SK-N-SH (cell line): ENCODE data around the gene TAS2R13.

Experiments
- EP300 ChIP-seq, 2 experiments: IDR thresholded peaks; 2 replicates each; pipeline versions ENCODE4 v1.4.0 to v1.6.1; 2012; ENCODE audit warnings: borderline replicate concordance in 1 of 2, low read depth in 1 of 2, low read length in 1 of 2
- EZH2phosphoT487 ChIP-seq: fragments of 200-600 bp; sonication (generic); IDR thresholded peaks from 2 replicates; pipeline ENCODE4 v1.6.1; 2017; ENCODE audit warnings: low read depth, mixed run types, mild to moderate bottlenecking, antibody characterized with exemption, moderate library complexity, borderline replicate concordance
- JUND ChIP-seq: IDR thresholded peaks from 2 replicates; pipeline ENCODE4 v1.4.0; 2012
- MXI1 ChIP-seq: IDR thresholded peaks from 2 replicates; pipeline ENCODE4 v1.6.1; 2012; ENCODE audit warnings: mild to moderate bottlenecking, low read depth, low read length, improper control_type of control experiment
- NFIC ChIP-seq: IDR thresholded peaks from 2 replicates; pipeline ENCODE4 v1.4.0; 2012; ENCODE audit warnings: borderline replicate concordance
- POLR2AphosphoS5 ChIP-seq: IDR thresholded peaks from 2 replicates; pipeline ENCODE4 v1.6.1; 2012; ENCODE audit warnings: low read depth, low read length
- RAD21 ChIP-seq: IDR thresholded peaks from 2 replicates; pipeline ENCODE4 v1.6.1; 2012; ENCODE audit warnings: mild to moderate bottlenecking, low read length
- SMC3 ChIP-seq: IDR thresholded peaks from 2 replicates; pipeline ENCODE4 v1.6.1; 2012; ENCODE audit warnings: low read depth, low read length, improper control_type of control experiment
- TAF1 ChIP-seq: IDR thresholded peaks from 2 replicates; pipeline ENCODE4 v1.6.1; 2012; ENCODE audit warnings: low read depth, mild to moderate bottlenecking, low read length, moderate library complexity, borderline replicate concordance
- TF ChIP-seq, protein P1 (sequence below): fragments of 200-600 bp; sonication (generic); IDR thresholded peaks from 2 replicates; pipeline ENCODE4 v1.6.1; 2017; ENCODE audit warnings: antibody characterized with exemption, mild to moderate bottlenecking, moderate library complexity
- TF ChIP-seq, protein P2 (sequence below): IDR thresholded peaks from 2 replicates; pipeline ENCODE4 v1.4.0; 2012; ENCODE audit warnings: low read depth
- TF ChIP-seq, protein P3 (sequence below): IDR thresholded peaks from 2 replicates; pipeline ENCODE4 v1.6.1; 2012; ENCODE audit warnings: mild to moderate bottlenecking, low read depth, low read length, moderate library complexity

DNA sequence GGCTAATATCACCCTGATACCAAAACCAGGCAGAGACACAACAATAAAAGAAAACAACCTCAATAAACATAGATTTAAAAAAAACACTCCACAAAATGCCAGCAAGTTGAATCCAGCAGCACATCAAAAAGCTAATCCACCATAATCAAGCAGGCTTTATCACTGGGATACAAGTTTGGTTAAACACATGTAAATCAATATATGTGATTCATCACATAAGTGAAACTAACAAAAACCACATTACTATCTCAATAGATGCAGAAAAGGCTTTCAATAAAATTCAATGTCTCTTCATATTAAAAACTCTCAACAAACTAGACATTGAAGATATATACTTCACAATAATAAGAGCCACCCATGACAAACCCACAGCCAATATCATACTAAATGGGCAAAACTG lies 46.7 kb upstream of the TAS2R13 start:
- TF ChIP-seq, protein P1, sequence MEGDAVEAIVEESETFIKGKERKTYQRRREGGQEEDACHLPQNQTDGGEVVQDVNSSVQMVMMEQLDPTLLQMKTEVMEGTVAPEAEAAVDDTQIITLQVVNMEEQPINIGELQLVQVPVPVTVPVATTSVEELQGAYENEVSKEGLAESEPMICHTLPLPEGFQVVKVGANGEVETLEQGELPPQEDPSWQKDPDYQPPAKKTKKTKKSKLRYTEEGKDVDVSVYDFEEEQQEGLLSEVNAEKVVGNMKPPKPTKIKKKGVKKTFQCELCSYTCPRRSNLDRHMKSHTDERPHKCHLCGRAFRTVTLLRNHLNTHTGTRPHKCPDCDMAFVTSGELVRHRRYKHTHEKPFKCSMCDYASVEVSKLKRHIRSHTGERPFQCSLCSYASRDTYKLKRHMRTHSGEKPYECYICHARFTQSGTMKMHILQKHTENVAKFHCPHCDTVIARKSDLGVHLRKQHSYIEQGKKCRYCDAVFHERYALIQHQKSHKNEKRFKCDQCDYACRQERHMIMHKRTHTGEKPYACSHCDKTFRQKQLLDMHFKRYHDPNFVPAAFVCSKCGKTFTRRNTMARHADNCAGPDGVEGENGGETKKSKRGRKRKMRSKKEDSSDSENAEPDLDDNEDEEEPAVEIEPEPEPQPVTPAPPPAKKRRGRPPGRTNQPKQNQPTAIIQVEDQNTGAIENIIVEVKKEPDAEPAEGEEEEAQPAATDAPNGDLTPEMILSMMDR, result no peak
- TF ChIP-seq, protein P2, sequence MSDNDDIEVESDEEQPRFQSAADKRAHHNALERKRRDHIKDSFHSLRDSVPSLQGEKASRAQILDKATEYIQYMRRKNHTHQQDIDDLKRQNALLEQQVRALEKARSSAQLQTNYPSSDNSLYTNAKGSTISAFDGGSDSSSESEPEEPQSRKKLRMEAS, result no peak
- TF ChIP-seq MXI1 (no peak), RAD21 (no peak), EP300 (IDR thresholded peaks at IDR 0.05; ENCODE audit: borderline replicate concordance in 1 of 2, low read depth in 1 of 2, low read length in 1 of 2) (no peak), POLR2AphosphoS5 (no peak), EZH2phosphoT487 (no peak), JUND (no peak), TAF1 (no peak), NFIC (no peak), SMC3 (no peak)
- TF ChIP-seq, protein P3, sequence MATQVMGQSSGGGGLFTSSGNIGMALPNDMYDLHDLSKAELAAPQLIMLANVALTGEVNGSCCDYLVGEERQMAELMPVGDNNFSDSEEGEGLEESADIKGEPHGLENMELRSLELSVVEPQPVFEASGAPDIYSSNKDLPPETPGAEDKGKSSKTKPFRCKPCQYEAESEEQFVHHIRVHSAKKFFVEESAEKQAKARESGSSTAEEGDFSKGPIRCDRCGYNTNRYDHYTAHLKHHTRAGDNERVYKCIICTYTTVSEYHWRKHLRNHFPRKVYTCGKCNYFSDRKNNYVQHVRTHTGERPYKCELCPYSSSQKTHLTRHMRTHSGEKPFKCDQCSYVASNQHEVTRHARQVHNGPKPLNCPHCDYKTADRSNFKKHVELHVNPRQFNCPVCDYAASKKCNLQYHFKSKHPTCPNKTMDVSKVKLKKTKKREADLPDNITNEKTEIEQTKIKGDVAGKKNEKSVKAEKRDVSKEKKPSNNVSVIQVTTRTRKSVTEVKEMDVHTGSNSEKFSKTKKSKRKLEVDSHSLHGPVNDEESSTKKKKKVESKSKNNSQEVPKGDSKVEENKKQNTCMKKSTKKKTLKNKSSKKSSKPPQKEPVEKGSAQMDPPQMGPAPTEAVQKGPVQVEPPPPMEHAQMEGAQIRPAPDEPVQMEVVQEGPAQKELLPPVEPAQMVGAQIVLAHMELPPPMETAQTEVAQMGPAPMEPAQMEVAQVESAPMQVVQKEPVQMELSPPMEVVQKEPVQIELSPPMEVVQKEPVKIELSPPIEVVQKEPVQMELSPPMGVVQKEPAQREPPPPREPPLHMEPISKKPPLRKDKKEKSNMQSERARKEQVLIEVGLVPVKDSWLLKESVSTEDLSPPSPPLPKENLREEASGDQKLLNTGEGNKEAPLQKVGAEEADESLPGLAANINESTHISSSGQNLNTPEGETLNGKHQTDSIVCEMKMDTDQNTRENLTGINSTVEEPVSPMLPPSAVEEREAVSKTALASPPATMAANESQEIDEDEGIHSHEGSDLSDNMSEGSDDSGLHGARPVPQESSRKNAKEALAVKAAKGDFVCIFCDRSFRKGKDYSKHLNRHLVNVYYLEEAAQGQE, result no peak
